ENCODE results near the gene KLHL34. TPM values are rescaled to one million over a fixed set of nuclear protein-coding genes. Genes with fewer than 3 reads are reported as not detected.

Gene KLHL34
- total RNA-seq, 2 experiments from 2014 or later, result 0.34 to 0.47 TPM

DNA sequence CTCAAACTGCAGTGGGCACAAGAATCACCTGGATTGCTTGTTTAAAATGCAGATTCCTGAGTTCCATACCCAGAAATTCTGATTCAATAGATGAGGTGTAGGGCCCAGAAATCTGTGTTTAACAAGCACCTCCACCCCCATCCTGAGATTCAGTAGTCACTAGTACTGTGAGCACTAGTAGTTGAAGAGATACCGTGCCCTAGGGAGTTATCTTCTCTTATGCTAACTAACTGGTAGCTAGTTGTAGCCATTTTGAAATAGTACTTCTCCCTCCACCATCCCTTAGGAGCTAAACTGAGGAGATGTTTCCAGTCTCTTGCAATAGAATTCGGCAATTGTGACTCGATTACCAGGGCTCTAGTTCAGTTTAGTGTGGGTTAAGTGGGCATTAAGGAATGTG is 18.4 kb downstream of the KLHL34 start:
- H3K36me3 Mint-ChIP-seq (ENCODE audit: low read depth), result no peaks in the 10 kb centered on the region
- no peak overlapping the region for H3K27ac Mint-ChIP-seq
- POLR2A ChIA-PET, result no interaction called here
- DNase-seq, result no peak
- no peak overlapping the region for H3K4me3 Mint-ChIP-seq
- CTCF ChIA-PET, result no interaction called here
- H3K27me3 Mint-ChIP-seq (ENCODE audit: low read depth), result no peaks in the 10 kb centered on the region
- no peaks in the 10 kb centered on the region for H3K4me1 Mint-ChIP-seq (ENCODE audit: low read depth)
- no peak for ATAC-seq
- H3K9me3 Mint-ChIP-seq (ENCODE audit: insufficient read depth), result no peaks in the 10 kb centered on the region

DNA sequence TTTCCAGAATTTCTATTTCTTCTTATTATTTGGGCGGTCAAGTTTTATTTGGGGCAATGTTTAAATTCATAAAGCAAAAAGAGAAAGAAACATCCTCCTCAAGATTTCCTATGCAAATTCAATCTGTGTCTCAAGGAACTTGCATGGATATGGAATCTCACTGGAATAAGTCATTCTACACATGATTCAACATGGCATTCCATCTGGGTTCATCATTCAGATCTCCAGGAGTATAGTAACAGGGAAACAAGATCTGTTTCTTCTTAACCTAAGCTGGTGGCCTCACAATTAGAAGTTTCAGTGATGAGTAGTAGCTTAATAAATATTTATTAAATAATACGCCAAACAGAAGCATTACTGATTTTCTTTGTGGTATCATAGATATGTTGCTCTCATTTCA is 19.8 kb downstream of the KLHL34 start:
- POLR2A ChIA-PET, result no interaction called here
- CTCF ChIA-PET, result no interaction called here
- no peaks in the 10 kb centered on the region for H3K9me3 Mint-ChIP-seq (ENCODE audit: insufficient read depth)

DNA sequence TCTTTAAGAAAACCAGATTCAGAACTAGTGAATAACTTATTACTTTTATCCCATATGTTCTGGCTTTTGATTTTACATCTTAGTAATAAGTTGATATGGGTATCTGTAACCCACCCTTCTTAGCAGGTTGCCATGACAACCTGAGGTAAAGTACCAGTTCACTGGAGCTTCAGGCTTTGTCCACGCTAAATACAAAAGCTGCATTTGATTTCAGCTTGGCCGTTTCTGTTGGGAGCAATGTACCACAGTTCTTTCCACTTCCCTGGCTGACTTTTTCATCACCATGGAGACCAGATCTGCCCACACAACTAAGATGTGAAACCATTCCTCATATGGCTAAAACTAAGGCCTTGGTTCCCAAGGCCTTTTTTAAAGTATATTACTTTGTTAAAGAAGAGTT is 26.1 kb downstream of the KLHL34 start:
- H3K4me1 Mint-ChIP-seq (ENCODE audit: low read depth), result no peaks in the 10 kb centered on the region
- no peak overlapping the region for H3K4me3 Mint-ChIP-seq
- no peak for DNase-seq
- H3K27ac Mint-ChIP-seq, result no peak overlapping the region
- POLR2A ChIA-PET, result no interaction called here
- peaks cover 2% of the 10 kb centered on the region for H3K36me3 Mint-ChIP-seq (ENCODE audit: low read depth)
- no peaks in the 10 kb centered on the region for H3K9me3 Mint-ChIP-seq (ENCODE audit: insufficient read depth)
- CTCF ChIA-PET, result no interaction called here
- ATAC-seq, result no peak
- no peaks in the 10 kb centered on the region for H3K27me3 Mint-ChIP-seq (ENCODE audit: low read depth)

More for the DNA sequence above, 19.8 kb downstream of the KLHL34 start:
- DNase-seq, result no peak
- ATAC-seq, result no peak
- no peaks in the 10 kb centered on the region for H3K27me3 Mint-ChIP-seq (ENCODE audit: low read depth)
- H3K27ac Mint-ChIP-seq, result no peak overlapping the region
- no peaks in the 10 kb centered on the region for H3K36me3 Mint-ChIP-seq (ENCODE audit: low read depth)
- H3K4me3 Mint-ChIP-seq, result no peak overlapping the region
- no peaks in the 10 kb centered on the region for H3K4me1 Mint-ChIP-seq (ENCODE audit: low read depth)

DNA sequence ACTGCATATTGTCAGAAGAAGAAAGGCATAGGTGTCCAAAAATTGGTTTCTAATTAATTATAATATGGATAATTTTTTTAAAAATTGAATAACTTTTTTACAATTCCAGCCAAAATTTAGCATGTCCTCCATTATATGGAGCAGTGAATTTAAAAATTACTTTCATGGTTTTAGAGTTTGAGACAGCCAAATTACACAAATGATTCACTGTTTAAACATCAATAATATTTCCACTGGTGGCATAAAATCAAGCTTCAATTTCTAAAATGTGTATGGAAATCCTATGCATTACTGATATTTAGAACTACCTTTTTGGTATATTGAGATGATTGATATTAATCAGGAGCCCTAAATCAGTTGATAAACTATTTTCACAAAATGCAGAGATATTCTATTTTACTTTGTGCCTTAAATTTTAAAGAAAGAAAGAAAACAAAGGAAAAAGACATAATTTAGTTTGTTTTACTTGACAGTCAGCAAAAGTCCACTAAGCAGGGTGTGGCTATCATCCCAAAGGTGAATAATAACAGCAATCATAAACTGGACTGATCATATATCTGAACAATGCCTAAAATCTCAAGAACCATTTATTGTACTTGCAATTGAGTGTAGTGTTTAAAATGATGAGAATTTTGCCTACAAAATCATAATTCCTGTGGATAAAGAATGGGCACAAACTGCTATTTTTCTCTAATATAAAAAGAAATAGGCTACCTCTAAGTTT is 34.2 kb downstream of the KLHL34 start:
- Mint-ChIP-seq H3K27ac (no peak overlapping the region), H3K4me1 (ENCODE audit: low read depth) (no peaks in the 10 kb centered on the region), H3K27me3 (ENCODE audit: low read depth) (no peaks in the 10 kb centered on the region), H3K9me3 (ENCODE audit: insufficient read depth) (no peaks in the 10 kb centered on the region), H3K36me3 (ENCODE audit: low read depth) (peaks cover 5% of the 10 kb centered on the region), H3K4me3 (no peak overlapping the region)
- CTCF ChIA-PET, result no interaction called here
- no peak for ATAC-seq
- POLR2A ChIA-PET, result no interaction called here
- no peak for DNase-seq

DNA sequence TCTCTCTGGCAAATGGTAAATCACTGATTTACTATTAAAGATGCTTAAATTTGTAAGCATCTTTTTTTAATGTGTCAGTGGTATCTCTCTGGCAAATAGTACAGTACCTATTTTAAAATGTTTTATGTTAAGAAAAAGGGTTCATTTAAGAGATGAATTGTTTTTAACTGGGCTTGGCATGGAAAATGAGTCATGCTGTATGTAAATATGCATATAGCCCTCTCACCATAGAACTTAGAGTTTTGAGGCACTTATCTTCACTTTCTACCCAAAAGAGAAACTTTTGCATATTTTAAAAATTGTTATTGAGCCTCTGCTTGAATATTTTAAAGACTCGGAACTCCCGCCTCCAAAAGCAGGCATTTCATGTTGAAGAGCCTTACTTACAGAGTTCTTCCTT is 37.9 kb downstream of the KLHL34 start:
- POLR2A ChIA-PET, result no interaction called here
- Mint-ChIP-seq H3K4me1 (ENCODE audit: low read depth) (no peaks in the 10 kb centered on the region), H3K27me3 (ENCODE audit: low read depth) (no peaks in the 10 kb centered on the region), H3K4me3 (no peak overlapping the region), H3K27ac (no peak overlapping the region), H3K36me3 (ENCODE audit: low read depth) (no peaks in the 10 kb centered on the region), H3K9me3 (ENCODE audit: insufficient read depth) (no peaks in the 10 kb centered on the region)
- CTCF ChIA-PET, result no interaction called here
- ATAC-seq (no peak), DNase-seq (no peak)

DNA sequence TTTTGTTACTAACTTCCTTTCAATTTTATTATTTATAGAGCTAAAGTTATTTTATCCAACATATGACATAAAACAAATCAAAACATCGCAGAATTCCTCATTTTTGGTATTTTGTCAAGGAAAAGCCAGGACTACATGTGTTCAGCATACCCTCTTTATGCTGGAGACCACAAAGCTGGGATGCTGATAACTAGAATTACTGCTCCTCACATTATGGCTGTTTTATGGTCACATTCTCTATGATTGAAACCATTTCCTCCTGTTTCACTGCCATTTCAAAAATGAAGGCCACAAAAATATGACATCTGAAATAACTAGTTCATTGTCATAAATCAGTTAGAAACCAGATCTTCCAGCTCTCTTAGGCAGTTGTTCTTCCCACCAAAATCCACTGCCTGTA is 41.7 kb downstream of the KLHL34 start:
- ChIA-PET CTCF (no interaction called here), POLR2A (no interaction called here)
- Mint-ChIP-seq H3K4me1 (ENCODE audit: low read depth) (no peaks in the 10 kb centered on the region), H3K9me3 (ENCODE audit: insufficient read depth) (no peaks in the 10 kb centered on the region), H3K27me3 (ENCODE audit: low read depth) (no peaks in the 10 kb centered on the region), H3K4me3 (no peak overlapping the region), H3K27ac (no peak overlapping the region), H3K36me3 (ENCODE audit: low read depth) (peaks cover 3% of the 10 kb centered on the region)
- no peak for DNase-seq
- no peak for ATAC-seq

DNA sequence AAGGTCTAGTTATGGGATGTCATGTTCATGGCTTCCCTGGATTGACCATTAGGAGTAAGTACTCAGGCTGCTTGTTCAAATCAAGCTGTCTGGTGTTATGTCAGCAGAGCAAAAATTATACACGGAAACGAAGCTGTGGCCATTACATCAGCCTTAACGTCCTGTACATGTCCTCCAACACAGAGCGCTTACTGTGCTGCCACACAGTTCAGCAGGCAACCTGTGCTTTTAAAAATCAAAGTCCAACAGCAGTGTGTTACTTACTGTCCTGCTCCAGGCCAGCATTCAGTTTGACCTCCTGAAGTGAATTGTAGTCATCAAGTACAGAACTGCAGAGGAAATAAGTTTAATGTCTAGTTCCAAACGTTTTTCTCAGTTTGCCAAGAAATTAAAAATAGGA is 46.0 kb downstream of the KLHL34 start:
- POLR2A ChIA-PET, result no interaction called here

DNA sequence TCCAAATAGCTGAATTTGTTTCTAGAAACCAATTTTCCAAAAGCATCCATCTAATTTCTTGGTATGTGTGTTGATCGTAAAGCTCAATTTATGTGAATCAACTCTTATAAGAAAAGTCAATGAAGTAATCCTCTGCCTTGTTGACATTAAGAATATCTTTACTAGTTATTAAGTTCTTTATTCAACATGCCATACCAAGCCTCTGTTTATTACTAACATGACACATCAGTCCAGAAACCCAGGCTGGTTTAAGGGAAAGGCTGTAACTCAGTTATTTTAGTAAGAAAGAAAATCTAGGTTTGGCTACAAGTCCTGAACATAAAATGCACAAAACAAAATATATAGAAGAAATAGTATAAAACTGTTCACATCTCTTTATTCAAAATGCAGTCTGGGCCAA is 48.0 kb downstream of the KLHL34 start:
- Mint-ChIP-seq H3K27me3 (ENCODE audit: low read depth) (no peaks in the 10 kb centered on the region), H3K4me3 (no peak overlapping the region), H3K36me3 (ENCODE audit: low read depth) (peaks cover 5% of the 10 kb centered on the region), H3K27ac (no peak overlapping the region), H3K9me3 (ENCODE audit: insufficient read depth) (no peaks in the 10 kb centered on the region), H3K4me1 (ENCODE audit: low read depth) (no peaks in the 10 kb centered on the region)
- CTCF ChIA-PET, result no interaction called here
- POLR2A ChIA-PET, result no interaction called here
- DNase-seq (no peak), ATAC-seq (no peak)

More for the DNA sequence above, 46.0 kb downstream of the KLHL34 start:
- Mint-ChIP-seq H3K9me3 (ENCODE audit: insufficient read depth) (no peaks in the 10 kb centered on the region), H3K27me3 (ENCODE audit: low read depth) (no peaks in the 10 kb centered on the region), H3K27ac (no peak overlapping the region), H3K4me3 (no peak overlapping the region), H3K36me3 (ENCODE audit: low read depth) (peaks cover 5% of the 10 kb centered on the region), H3K4me1 (ENCODE audit: low read depth) (no peaks in the 10 kb centered on the region)
- ATAC-seq, result no peak
- no peak for DNase-seq
- CTCF ChIA-PET, result no interaction called here

DNA sequence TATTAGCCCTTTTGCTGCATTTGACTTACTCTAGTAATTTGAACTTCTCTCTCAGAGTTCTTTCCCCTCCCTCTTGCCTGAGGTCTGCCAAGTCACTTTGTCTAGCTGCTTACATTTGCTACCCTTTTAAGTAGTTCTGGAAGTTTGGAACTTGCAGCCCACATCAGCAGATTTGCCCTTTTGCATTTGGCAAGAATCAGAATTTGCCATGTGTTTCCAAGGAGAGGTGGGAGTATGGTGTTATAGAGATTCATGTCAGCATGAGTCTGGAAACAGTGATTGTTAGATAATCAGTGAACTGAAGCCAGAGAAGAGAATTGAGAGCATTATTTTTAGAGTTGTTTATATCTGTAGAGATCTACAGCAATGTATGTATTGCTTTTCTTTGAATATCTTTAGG is 52.1 kb downstream of the KLHL34 start:
- ChIA-PET CTCF (no interaction called here), POLR2A (no interaction called here)
- peaks cover 2% of the 10 kb centered on the region for H3K36me3 Mint-ChIP-seq (ENCODE audit: low read depth)
- no peak for ATAC-seq
- no peak overlapping the region for H3K4me3 Mint-ChIP-seq
- no peaks in the 10 kb centered on the region for H3K4me1 Mint-ChIP-seq (ENCODE audit: low read depth)
- no peaks in the 10 kb centered on the region for H3K27me3 Mint-ChIP-seq (ENCODE audit: low read depth)
- no peaks in the 10 kb centered on the region for H3K9me3 Mint-ChIP-seq (ENCODE audit: insufficient read depth)
- H3K27ac Mint-ChIP-seq, result no peak overlapping the region
- no peak for DNase-seq

Other genes with a start within 250 kb of the KLHL34 start
- not detected for gene SMPX, start 99.8 kb upstream of the KLHL34 start, total RNA-seq
- gene MBTPS2, start 181.3 kb upstream of the KLHL34 start, total RNA-seq, result 1 to 10 TPM; 8.1 to 8.5 TPM
- 1 to 10 TPM; 1.5 to 2.1 TPM for gene YY2, start 197.7 kb upstream of the KLHL34 start, total RNA-seq